NB4 (cell line): ENCODE measurements around the gene MAN1B1.

ENCODE experiments used
- MYC ChIP-seq: IDR thresholded peaks from 2 replicates; pipeline ENCODE4 v1.6.1; 2011; ENCODE audit warnings: low read depth, low read length
- POLR2A ChIP-seq: IDR thresholded peaks from 2 replicates; pipeline ENCODE4 v1.6.1; 2011; ENCODE audit warnings: mild to moderate bottlenecking; ENCODE audit not compliant: insufficient read length; ENCODE audit errors: extremely low read depth
- TF ChIP-seq, protein P1 (sequence below): IDR thresholded peaks from one replicate; pipeline ENCODE4 v1.5.1; 2012; ENCODE audit warnings: low read depth, low read length
- TF ChIP-seq, protein P2 (sequence below): IDR thresholded peaks from 2 replicates; pipeline ENCODE4 v1.6.1; 2011; ENCODE audit warnings: low read depth, low read length

DNA sequence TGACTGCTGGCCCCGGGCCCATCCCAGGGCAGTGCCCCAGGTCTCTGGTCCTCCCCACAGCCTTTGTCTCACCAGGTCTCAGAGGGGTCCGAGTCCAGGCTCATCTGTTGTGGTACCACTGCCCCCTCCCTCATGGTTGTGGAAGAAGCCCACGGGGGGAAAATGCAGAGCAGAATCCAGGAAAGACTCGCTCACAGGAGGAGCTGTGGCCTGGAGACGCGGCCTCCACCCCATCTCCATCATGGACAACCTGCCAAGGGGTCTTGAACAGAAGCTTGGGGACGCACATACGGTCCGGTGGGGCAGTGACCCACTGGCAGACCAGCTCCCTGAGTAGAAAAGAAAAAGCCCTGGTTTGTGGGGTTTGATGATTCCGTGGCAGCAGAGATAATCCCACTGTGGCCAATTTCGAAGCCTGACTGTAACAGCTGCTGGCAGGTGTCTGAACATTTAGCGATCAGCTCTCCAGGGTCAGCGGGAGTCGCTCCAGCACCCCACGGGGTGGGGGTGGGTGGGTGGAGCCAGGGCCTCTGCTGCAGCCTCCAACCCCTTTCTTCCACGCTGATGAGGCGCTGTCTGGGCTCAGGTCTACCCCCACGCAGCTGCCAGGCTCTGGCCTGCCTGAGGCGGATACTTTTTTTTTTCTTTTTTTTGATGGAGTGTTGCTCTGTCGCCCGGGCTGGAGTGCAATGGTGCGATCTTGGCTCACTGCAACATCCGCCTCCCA, 50.3 kb downstream of the MAN1B1 start:
- TF ChIP-seq, protein P1, sequence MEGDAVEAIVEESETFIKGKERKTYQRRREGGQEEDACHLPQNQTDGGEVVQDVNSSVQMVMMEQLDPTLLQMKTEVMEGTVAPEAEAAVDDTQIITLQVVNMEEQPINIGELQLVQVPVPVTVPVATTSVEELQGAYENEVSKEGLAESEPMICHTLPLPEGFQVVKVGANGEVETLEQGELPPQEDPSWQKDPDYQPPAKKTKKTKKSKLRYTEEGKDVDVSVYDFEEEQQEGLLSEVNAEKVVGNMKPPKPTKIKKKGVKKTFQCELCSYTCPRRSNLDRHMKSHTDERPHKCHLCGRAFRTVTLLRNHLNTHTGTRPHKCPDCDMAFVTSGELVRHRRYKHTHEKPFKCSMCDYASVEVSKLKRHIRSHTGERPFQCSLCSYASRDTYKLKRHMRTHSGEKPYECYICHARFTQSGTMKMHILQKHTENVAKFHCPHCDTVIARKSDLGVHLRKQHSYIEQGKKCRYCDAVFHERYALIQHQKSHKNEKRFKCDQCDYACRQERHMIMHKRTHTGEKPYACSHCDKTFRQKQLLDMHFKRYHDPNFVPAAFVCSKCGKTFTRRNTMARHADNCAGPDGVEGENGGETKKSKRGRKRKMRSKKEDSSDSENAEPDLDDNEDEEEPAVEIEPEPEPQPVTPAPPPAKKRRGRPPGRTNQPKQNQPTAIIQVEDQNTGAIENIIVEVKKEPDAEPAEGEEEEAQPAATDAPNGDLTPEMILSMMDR = no peak
- no peak for TF ChIP-seq POLR2A
- no peak for TF ChIP-seq MYC
- TF ChIP-seq, protein P2, sequence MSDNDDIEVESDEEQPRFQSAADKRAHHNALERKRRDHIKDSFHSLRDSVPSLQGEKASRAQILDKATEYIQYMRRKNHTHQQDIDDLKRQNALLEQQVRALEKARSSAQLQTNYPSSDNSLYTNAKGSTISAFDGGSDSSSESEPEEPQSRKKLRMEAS = no peak
